WTC11 (cell line): Measurements from ENCODE around the gene STN1. TPM values are rescaled to one million over a fixed set of nuclear protein-coding genes. Genes with fewer than 3 reads are reported as not detected.

Source experiments
- ATAC-seq: fragments of 200-7000 bp; cut with Tn5 transposase; 2 replicates; pipeline ENCODE4 v1.10.0; 2021; ENCODE audit warnings: mild to moderate bottlenecking, moderate library complexity
- CTCF ChIA-PET: fragments of 300-600 bp; sonication (Branson Sonifier 250); formaldehyde crosslinking; loops from one replicate; lab custom pipeline; 2021; ENCODE audit warnings: antibody characterized with exemption; lab: Charles Lee
- POLR2A ChIA-PET: fragments of 350-600 bp; sonication (Branson Sonifier 250); formaldehyde crosslinking; loops from one replicate; lab custom pipeline; 2021; ENCODE audit warnings: antibody characterized with exemption; lab: Charles Lee
- DNase-seq: peaks from one replicate; pipeline ENCODE4 v3.0.0; 2021; ENCODE audit warnings: low spot score
- H3K27ac Mint-ChIP-seq: 2 replicates; pipeline ENCODE4 v1.8.0; 2021; ENCODE audit warnings: mixed read lengths
- H3K27me3 Mint-ChIP-seq: 2 replicates; pipeline ENCODE4 v1.8.0; 2021; ENCODE audit warnings: low read depth, mild to moderate bottlenecking, moderate library complexity, mixed read lengths
- H3K36me3 Mint-ChIP-seq: 2 replicates; pipeline ENCODE4 v1.8.0; 2021; ENCODE audit warnings: mixed read lengths
- H3K4me1 Mint-ChIP-seq: 2 replicates; pipeline ENCODE4 v1.8.0; 2022; ENCODE audit warnings: mixed read lengths
- H3K4me3 Mint-ChIP-seq: 2 replicates; pipeline ENCODE4 v1.8.0; 2021; ENCODE audit warnings: mild to moderate bottlenecking, moderate library complexity, mixed read lengths
- H3K9me3 Mint-ChIP-seq: 2 replicates; pipeline ENCODE4 v1.8.0; 2021; ENCODE audit warnings: mixed read lengths
- ATF1 ChIP-seq: sonication (generic); formaldehyde crosslinking; IDR thresholded peaks from 2 replicates; pipeline ENCODE4 v1.8.1; 2023; ENCODE audit warnings: mild to moderate bottlenecking, moderate library complexity, missing genetic modification reagents
- HMGXB4 ChIP-seq: sonication (generic); formaldehyde crosslinking; IDR thresholded peaks from 2 replicates; pipeline ENCODE4 v1.8.1; 2023; ENCODE audit warnings: mild to moderate bottlenecking, moderate library complexity, missing genetic modification reagents
- IRF2 ChIP-seq: sonication (generic); formaldehyde crosslinking; IDR thresholded peaks from 2 replicates; pipeline ENCODE4 v1.8.0; 2022; ENCODE audit warnings: low read depth, missing genetic modification reagents, borderline replicate concordance
- JAZF1 ChIP-seq: fragments of 250-450 bp; sonication (Bioruptor Pico); IDR thresholded peaks from 2 replicates; pipeline ENCODE4 v1.9.0; 2021; ENCODE audit warnings: moderate library complexity, mild to moderate bottlenecking, inconsistent platforms
- JUN ChIP-seq: sonication (generic); formaldehyde crosslinking; IDR thresholded peaks from 2 replicates; pipeline ENCODE4 v1.8.0; 2023; ENCODE audit warnings: mild to moderate bottlenecking, missing genetic modification reagents
- ZBTB21 ChIP-seq: sonication (generic); formaldehyde crosslinking; IDR thresholded peaks from 2 replicates; pipeline ENCODE4 v1.8.1; 2023; ENCODE audit warnings: mild to moderate bottlenecking, missing genetic modification reagents, borderline replicate concordance
- ZBTB43 ChIP-seq: sonication (generic); formaldehyde crosslinking; IDR thresholded peaks from 2 replicates; pipeline ENCODE4 v1.8.1; 2023; ENCODE audit warnings: mild to moderate bottlenecking, missing genetic modification reagents
- ZNF138 ChIP-seq: sonication (generic); formaldehyde crosslinking; conservative IDR thresholded peaks from 2 replicates; pipeline ENCODE4 v1.8.1; 2022; ENCODE audit warnings: mild to moderate bottlenecking, moderate library complexity, missing genetic modification reagents
- ZNF219 ChIP-seq: sonication (generic); formaldehyde crosslinking; IDR thresholded peaks from 2 replicates; pipeline ENCODE4 v1.8.0; 2023; ENCODE audit warnings: missing genetic modification reagents, mild to moderate bottlenecking, borderline replicate concordance
- total RNA-seq: library from RNA; stranded (reverse); gene quantifications from 3 replicates; pipeline ENCODE4 v1.2.3, GENCODE V29; 2021
- TF ChIP-seq, protein P1 (sequence below): sonication (generic); formaldehyde crosslinking; IDR thresholded peaks from 2 replicates; pipeline ENCODE4 v1.8.0; 2022; ENCODE audit warnings: mild to moderate bottlenecking, missing genetic modification reagents
- TF ChIP-seq, protein P2 (sequence below): fragments of 250-450 bp; sonication (Bioruptor Pico); IDR thresholded peaks from 2 replicates; pipeline ENCODE4 v1.8.0; 2021; ENCODE audit warnings: mild to moderate bottlenecking
- TF ChIP-seq, protein P3 (sequence below): sonication (generic); formaldehyde crosslinking; IDR thresholded peaks from 2 replicates; pipeline ENCODE4 v1.8.1; 2023; ENCODE audit warnings: mild to moderate bottlenecking, missing genetic modification reagents
- TF ChIP-seq, protein P4 (sequence below): sonication (generic); formaldehyde crosslinking; IDR thresholded peaks from 2 replicates; pipeline ENCODE4 v1.8.1; 2023; ENCODE audit warnings: mild to moderate bottlenecking, missing genetic modification reagents, moderate library complexity
- TF ChIP-seq, protein P5 (sequence below): sonication (generic); formaldehyde crosslinking; IDR thresholded peaks from 2 replicates; pipeline ENCODE4 v1.8.1; 2022; ENCODE audit warnings: low read depth, mild to moderate bottlenecking, moderate library complexity, missing genetic modification reagents, borderline replicate concordance
- TF ChIP-seq, protein P6 (sequence below): sonication (generic); formaldehyde crosslinking; IDR thresholded peaks from 2 replicates; pipeline ENCODE4 v1.8.0; 2022; ENCODE audit warnings: mild to moderate bottlenecking, missing genetic modification reagents

Gene STN1
- total RNA-seq, 1 experiment from 2014 or later, result 13.9 TPM

DNA sequence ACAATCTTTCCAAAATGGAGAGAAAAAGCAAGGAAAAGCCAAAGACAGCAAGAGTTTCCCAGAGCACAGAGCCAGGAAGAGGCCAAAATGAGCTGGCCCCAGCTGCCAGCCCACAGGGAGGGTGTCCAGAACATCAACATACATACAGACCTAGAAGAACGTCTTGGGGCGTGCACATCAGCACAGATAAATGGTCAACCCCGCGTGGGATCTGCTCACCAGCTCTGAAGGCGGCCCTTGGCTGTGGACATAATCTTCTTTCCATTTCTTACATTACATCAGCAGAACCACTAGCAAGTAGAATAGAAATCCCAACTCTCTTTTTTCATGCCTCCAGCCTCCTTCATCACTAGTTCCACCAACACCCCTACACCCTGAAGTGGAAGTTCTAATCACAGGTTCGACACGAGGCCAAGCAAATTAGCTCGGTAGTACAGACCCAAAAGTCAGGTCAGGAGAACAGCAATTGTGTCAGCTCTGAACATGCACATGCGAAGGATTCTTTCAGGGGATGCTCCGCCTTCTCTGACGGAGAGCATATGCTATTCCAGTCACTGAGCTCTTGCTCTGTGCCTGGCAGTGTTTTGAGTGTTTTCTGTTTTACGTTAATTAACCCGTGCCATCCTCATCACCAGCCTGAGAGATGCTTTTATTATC lies 79.0 kb downstream of the STN1 start:
- ATAC-seq, result no peak
- CTCF ChIA-PET, result interaction anchor here (1.5 to 2.1 kb wide), 3 partner anchors 9 to 153 kb away, joined by 4 to 9 read pairs (median 5); no protein-coding TSS in a partner anchor
- Mint-ChIP-seq H3K4me1 (peaks cover 76% of the 10 kb centered on the region), H3K4me3 (no peak overlapping the region)
- POLR2A ChIA-PET, result no interaction called here
- TF ChIP-seq, protein P1, sequence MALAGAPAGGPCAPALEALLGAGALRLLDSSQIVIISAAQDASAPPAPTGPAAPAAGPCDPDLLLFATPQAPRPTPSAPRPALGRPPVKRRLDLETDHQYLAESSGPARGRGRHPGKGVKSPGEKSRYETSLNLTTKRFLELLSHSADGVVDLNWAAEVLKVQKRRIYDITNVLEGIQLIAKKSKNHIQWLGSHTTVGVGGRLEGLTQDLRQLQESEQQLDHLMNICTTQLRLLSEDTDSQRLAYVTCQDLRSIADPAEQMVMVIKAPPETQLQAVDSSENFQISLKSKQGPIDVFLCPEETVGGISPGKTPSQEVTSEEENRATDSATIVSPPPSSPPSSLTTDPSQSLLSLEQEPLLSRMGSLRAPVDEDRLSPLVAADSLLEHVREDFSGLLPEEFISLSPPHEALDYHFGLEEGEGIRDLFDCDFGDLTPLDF (CRISPR knock-in tag), result no peak
- TF ChIP-seq, protein P2, sequence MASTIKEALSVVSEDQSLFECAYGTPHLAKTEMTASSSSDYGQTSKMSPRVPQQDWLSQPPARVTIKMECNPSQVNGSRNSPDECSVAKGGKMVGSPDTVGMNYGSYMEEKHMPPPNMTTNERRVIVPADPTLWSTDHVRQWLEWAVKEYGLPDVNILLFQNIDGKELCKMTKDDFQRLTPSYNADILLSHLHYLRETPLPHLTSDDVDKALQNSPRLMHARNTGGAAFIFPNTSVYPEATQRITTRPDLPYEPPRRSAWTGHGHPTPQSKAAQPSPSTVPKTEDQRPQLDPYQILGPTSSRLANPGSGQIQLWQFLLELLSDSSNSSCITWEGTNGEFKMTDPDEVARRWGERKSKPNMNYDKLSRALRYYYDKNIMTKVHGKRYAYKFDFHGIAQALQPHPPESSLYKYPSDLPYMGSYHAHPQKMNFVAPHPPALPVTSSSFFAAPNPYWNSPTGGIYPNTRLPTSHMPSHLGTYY (CRISPR knock-in tag), result no peak
- TF ChIP-seq ZNF219 (no peak), HMGXB4 (CRISPR knock-in tag) (no peak), ZBTB21 (CRISPR knock-in tag) (no peak), JUN (CRISPR knock-in tag) (no peak), ZBTB43 (CRISPR knock-in tag) (no peak), ATF1 (no peak), ZNF138 (no peak), JAZF1 (CRISPR knock-in tag) (no peak), IRF2 (CRISPR knock-in tag) (no peak)
- TF ChIP-seq, protein P3, sequence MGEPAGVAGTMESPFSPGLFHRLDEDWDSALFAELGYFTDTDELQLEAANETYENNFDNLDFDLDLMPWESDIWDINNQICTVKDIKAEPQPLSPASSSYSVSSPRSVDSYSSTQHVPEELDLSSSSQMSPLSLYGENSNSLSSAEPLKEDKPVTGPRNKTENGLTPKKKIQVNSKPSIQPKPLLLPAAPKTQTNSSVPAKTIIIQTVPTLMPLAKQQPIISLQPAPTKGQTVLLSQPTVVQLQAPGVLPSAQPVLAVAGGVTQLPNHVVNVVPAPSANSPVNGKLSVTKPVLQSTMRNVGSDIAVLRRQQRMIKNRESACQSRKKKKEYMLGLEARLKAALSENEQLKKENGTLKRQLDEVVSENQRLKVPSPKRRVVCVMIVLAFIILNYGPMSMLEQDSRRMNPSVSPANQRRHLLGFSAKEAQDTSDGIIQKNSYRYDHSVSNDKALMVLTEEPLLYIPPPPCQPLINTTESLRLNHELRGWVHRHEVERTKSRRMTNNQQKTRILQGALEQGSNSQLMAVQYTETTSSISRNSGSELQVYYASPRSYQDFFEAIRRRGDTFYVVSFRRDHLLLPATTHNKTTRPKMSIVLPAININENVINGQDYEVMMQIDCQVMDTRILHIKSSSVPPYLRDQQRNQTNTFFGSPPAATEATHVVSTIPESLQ (CRISPR knock-in tag), result no peak
- TF ChIP-seq, protein P4, sequence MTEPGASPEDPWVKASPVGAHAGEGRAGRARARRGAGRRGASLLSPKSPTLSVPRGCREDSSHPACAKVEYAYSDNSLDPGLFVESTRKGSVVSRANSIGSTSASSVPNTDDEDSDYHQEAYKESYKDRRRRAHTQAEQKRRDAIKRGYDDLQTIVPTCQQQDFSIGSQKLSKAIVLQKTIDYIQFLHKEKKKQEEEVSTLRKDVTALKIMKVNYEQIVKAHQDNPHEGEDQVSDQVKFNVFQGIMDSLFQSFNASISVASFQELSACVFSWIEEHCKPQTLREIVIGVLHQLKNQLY (CRISPR knock-in tag), result no peak
- TF ChIP-seq, protein P5, sequence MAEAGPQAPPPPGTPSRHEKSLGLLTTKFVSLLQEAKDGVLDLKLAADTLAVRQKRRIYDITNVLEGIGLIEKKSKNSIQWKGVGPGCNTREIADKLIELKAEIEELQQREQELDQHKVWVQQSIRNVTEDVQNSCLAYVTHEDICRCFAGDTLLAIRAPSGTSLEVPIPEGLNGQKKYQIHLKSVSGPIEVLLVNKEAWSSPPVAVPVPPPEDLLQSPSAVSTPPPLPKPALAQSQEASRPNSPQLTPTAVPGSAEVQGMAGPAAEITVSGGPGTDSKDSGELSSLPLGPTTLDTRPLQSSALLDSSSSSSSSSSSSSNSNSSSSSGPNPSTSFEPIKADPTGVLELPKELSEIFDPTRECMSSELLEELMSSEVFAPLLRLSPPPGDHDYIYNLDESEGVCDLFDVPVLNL (CRISPR knock-in tag), result no peak
- TF ChIP-seq, protein P6, sequence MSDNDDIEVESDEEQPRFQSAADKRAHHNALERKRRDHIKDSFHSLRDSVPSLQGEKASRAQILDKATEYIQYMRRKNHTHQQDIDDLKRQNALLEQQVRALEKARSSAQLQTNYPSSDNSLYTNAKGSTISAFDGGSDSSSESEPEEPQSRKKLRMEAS (CRISPR knock-in tag), result no peak
- TF ChIP-seq, all 79 proteins: peak for 0
- Mint-ChIP-seq H3K27ac (no peak overlapping the region), H3K9me3 (no peaks in the 10 kb centered on the region), H3K36me3 (no peaks in the 10 kb centered on the region), H3K27me3 (no peaks in the 10 kb centered on the region)
- DNase-seq, result no peak
